Measurements from ENCODE around the gene ARL15. TPM values are rescaled to one million over a fixed set of nuclear protein-coding genes. Genes with fewer than 3 reads are reported as not detected.

Gene ARL15
- total RNA-seq, 1 experiment from 2014 or later, result 28.3 TPM

Other genes with a start within 250 kb of the ARL15 start
- gene HSPB3, start 145.1 kb upstream of the ARL15 start, total RNA-seq (2014; rRNA removed; shearing (Covaris generic)), result 1.7 and 2.4 TPM in 2 replicates
- gene SNX18, start 207.2 kb upstream of the ARL15 start, total RNA-seq (2014; rRNA removed; shearing (Covaris generic)), result 12.4 and 14.7 TPM in 2 replicates

Data from A172 (cell line).